ENCODE data around the gene NDUFA7.
"Not testable (repeated sequence)": the region's sequence is repeated elsewhere in the genome, so short reads cannot be mapped to it uniquely, and the experiment has no call there.

NDUFA7 gene

DNA sequence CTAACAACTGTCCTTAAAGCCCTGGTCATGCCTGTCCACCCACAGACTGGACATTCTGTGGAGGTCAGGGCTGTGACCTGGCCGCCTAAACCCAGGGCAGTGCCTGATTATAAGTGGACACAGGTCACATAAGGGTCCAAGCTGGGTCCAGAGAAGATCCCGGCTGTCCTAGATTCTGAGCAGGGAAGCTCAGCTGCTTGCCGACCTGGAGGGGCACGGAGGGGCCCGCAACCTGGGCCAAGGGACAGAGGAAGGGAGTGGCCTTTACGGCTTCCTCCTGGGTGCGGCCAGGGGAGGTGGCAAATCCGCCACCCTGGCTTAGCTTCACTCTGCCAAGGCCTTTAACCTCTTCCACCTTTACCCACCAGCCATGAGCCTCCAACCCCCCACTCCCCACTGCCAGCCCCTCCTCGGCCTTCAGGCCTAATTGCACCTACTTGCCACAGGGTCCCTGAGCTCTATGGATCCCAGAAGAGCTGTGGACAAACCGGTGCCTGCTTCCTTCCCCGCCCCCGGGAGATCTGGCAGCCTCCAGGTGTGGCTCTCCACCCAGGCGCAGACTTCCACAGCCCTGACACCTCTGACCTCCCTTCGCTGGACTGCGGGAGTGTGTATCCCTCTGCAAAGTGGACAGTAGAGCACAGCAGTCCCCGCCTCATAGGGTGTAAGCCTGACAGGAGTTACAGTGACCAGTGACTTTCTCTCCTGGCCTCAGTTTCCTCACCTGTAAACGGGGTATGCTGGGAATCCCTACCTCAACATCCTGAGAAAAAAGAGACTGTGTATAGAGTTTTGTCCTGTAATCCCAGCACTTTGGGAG lies 14.7 kb downstream of the NDUFA7 start:
- TF ChIP-seq, protein P1, sequence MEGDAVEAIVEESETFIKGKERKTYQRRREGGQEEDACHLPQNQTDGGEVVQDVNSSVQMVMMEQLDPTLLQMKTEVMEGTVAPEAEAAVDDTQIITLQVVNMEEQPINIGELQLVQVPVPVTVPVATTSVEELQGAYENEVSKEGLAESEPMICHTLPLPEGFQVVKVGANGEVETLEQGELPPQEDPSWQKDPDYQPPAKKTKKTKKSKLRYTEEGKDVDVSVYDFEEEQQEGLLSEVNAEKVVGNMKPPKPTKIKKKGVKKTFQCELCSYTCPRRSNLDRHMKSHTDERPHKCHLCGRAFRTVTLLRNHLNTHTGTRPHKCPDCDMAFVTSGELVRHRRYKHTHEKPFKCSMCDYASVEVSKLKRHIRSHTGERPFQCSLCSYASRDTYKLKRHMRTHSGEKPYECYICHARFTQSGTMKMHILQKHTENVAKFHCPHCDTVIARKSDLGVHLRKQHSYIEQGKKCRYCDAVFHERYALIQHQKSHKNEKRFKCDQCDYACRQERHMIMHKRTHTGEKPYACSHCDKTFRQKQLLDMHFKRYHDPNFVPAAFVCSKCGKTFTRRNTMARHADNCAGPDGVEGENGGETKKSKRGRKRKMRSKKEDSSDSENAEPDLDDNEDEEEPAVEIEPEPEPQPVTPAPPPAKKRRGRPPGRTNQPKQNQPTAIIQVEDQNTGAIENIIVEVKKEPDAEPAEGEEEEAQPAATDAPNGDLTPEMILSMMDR (IDR thresholded peaks at IDR 0.05; ENCODE audit: unreplicated experiment in 3 of 3), result no peak
- Mint-ChIP-seq H3K27me3 (ENCODE audit: low read depth) (no peaks in the 10 kb centered on the region), H3K4me3 (peak overlapping the region; percentile 89 to 94 (median 94)), H3K27ac (no peak overlapping the region), H3K4me1 (peaks cover 21% of the 10 kb centered on the region), H3K9me3 (no peaks in the 10 kb centered on the region), H3K36me3 (ENCODE audit: low read depth) (peaks cover 9% of the 10 kb centered on the region)

DNA sequence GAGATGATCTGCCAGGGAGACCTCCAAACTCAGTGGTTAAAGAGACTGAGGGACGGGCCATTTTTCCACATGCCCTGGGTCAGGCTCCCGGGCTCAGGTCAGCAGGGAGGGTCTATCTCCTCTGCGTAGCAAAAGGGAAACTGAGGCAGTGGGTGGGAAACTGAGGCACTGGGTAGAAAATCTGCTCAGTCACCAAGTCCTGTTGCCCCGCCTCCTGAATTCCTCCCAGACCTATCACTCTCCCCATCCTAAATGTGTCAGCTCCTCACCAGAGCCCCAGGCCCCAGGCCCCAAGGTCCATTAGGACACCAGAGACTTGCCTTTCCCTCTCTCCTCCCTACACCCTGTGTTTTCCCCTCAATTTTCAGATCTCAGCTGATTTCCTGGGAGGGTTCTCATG lies 15.4 kb downstream of the NDUFA7 start:
- H3K36me3 Mint-ChIP-seq (ENCODE audit: low read depth), result peaks cover 3% of the 10 kb centered on the region
- H3K4me3 Mint-ChIP-seq, result peak overlapping the region in 1 of 3 experiments; percentile 42
- TF ChIP-seq, protein P1 (IDR thresholded peaks at IDR 0.05; ENCODE audit: unreplicated experiment in 3 of 3), result no peak
- no peak overlapping the region for H3K27ac Mint-ChIP-seq
- H3K27me3 Mint-ChIP-seq (ENCODE audit: low read depth), result no peaks in the 10 kb centered on the region
- H3K9me3 Mint-ChIP-seq, result no peaks in the 10 kb centered on the region
- peaks cover 21% of the 10 kb centered on the region for H3K4me1 Mint-ChIP-seq

DNA sequence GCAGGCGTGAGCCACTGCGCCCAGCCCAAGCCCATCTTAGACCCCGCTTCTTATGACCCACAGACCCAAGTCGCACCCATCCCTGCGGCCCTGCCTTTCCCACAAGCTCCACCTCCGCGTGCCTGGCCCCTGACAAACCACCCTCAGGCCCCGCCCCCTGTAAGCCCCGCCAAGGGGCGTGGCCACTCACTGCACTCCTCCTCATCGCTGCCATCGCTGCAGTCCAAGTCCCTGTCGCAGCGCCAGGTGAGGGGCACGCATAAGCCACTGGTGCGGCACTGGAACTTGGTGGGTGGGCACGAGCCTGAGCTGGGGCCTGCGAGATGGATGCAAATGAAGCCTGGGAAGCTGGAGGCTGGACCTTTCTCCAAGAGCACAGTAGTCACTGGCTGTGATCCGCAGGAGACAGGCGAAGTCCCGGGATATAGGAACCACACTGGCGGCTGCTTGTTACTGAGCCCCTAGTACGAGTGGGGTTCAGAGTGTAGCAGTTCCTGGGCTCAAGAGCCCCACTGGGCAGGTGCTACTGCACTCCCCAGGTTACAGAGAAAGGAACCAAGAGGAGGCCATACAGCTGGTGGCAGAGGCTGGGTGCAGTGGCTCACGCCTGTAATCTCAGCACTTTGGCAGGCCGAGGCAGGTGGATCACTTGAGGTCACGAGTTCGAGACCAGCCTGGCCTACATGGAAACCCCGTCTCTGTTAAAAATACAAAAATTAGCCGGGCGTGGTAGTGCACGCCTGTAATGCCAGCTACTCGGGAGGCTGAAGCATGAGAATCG lies 16.1 kb downstream of the NDUFA7 start:
- H3K4me3 Mint-ChIP-seq, result no peak overlapping the region
- no peak overlapping the region for H3K27ac Mint-ChIP-seq
- H3K27me3 Mint-ChIP-seq (ENCODE audit: low read depth), result no peaks in the 10 kb centered on the region
- TF ChIP-seq, protein P1 (IDR thresholded peaks at IDR 0.05; ENCODE audit: unreplicated experiment in 3 of 3), result no peak
- H3K9me3 Mint-ChIP-seq, result no peaks in the 10 kb centered on the region
- peaks cover 21% of the 10 kb centered on the region for H3K4me1 Mint-ChIP-seq
- H3K36me3 Mint-ChIP-seq (ENCODE audit: low read depth), result peaks cover 3% of the 10 kb centered on the region

DNA sequence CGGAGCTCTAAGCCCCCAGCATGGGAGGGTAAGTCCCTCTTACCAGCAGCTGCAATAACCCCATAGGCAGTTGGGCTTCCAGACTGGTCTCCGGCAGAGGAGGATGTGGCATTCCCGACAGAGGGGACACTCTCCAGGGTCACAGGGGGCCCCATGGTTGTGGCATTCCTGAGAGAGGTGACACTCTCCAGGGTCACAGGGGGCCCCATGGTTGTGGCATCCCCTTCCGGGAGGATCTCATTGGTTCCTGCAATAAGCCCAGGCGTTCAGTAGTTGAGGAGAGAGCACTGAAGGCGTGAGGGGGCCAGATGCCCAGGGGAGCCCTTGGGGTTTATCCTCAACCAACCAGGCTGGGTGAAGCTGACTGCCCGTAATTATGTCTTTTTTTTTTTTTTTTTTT lies 18.4 kb downstream of the NDUFA7 start:
- H3K27me3 Mint-ChIP-seq (ENCODE audit: low read depth), result no peaks in the 10 kb centered on the region
- no peaks in the 10 kb centered on the region for H3K9me3 Mint-ChIP-seq
- H3K27ac Mint-ChIP-seq, result no peak overlapping the region
- H3K36me3 Mint-ChIP-seq (ENCODE audit: low read depth), result no peaks in the 10 kb centered on the region
- TF ChIP-seq, protein P1 (IDR thresholded peaks at IDR 0.05; ENCODE audit: unreplicated experiment in 3 of 3), result no peak
- no peak overlapping the region for H3K4me3 Mint-ChIP-seq
- H3K4me1 Mint-ChIP-seq, result peaks cover 12% of the 10 kb centered on the region

DNA sequence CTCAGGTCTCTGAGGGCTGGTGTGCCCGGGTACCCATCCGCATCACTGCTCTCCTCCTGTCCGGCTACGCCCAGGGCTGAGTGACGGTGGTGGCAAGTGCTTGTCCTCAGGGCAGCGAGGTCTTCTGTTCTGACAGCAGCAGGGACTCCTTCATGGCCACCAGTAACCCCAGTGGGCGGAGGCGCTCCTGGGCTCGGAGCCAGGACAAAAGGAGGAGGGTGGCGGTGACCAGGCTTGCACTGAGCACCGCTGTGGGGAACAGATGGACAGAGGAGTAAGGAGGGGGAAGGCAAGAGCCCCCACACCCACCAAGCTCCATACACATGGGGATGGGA lies 18.9 kb downstream of the NDUFA7 start:
- Mint-ChIP-seq H3K27ac (no peak overlapping the region), H3K9me3 (no peaks in the 10 kb centered on the region), H3K36me3 (ENCODE audit: low read depth) (no peaks in the 10 kb centered on the region), H3K4me1 (peaks cover 8% of the 10 kb centered on the region), H3K27me3 (ENCODE audit: low read depth) (no peaks in the 10 kb centered on the region), H3K4me3 (no peak overlapping the region)
- TF ChIP-seq, protein P1 (IDR thresholded peaks at IDR 0.05; ENCODE audit: unreplicated experiment in 3 of 3), result no peak

DNA sequence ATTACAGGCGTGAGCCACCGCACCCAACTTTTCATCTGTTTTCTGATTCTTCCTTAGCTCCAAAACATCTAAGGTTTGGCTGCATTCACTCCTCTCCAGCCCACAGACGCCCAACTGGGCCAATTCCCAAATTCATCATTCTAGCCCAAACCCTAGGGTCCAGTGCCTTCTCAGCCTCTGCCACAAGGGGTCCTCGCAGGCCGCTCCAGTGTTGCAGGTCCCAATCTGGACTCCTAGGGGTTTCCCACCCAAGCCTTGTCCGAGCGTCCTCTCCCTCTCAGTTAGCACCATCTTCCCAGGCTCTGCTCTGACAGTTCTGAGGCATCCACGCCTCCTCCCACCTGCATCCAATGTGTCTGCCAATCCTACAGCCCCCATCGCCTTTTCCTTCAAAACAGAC lies 29.8 kb downstream of the NDUFA7 start:
- H3K9me3 Mint-ChIP-seq; H3K27me3 Mint-ChIP-seq (ENCODE audit: low read depth); H3K27ac Mint-ChIP-seq; H3K4me1 Mint-ChIP-seq; H3K36me3 Mint-ChIP-seq (ENCODE audit: low read depth); H3K4me3 Mint-ChIP-seq: not testable (repeated sequence)

DNA sequence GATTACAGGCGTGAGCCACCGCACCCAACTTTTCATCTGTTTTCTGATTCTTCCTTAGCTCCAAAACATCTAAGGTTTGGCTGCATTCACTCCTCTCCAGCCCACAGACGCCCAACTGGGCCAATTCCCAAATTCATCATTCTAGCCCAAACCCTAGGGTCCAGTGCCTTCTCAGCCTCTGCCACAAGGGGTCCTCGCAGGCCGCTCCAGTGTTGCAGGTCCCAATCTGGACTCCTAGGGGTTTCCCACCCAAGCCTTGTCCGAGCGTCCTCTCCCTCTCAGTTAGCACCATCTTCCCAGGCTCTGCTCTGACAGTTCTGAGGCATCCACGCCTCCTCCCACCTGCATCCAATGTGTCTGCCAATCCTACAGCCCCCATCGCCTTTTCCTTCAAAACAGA lies 44.7 kb downstream of the NDUFA7 start:
- not testable (repeated sequence) for H3K4me1 Mint-ChIP-seq; H3K27ac Mint-ChIP-seq; H3K27me3 Mint-ChIP-seq (ENCODE audit: low read depth); H3K9me3 Mint-ChIP-seq; H3K4me3 Mint-ChIP-seq; H3K36me3 Mint-ChIP-seq (ENCODE audit: low read depth)
